ENCODE measurements around the gene PGM2L1. TPM values are rescaled to one million over a fixed set of nuclear protein-coding genes. Genes with fewer than 3 reads are reported as not detected.

The PGM2L1 gene
- total RNA-seq, 1 donor from 2014 or later: 15.1 TPM

DNA sequence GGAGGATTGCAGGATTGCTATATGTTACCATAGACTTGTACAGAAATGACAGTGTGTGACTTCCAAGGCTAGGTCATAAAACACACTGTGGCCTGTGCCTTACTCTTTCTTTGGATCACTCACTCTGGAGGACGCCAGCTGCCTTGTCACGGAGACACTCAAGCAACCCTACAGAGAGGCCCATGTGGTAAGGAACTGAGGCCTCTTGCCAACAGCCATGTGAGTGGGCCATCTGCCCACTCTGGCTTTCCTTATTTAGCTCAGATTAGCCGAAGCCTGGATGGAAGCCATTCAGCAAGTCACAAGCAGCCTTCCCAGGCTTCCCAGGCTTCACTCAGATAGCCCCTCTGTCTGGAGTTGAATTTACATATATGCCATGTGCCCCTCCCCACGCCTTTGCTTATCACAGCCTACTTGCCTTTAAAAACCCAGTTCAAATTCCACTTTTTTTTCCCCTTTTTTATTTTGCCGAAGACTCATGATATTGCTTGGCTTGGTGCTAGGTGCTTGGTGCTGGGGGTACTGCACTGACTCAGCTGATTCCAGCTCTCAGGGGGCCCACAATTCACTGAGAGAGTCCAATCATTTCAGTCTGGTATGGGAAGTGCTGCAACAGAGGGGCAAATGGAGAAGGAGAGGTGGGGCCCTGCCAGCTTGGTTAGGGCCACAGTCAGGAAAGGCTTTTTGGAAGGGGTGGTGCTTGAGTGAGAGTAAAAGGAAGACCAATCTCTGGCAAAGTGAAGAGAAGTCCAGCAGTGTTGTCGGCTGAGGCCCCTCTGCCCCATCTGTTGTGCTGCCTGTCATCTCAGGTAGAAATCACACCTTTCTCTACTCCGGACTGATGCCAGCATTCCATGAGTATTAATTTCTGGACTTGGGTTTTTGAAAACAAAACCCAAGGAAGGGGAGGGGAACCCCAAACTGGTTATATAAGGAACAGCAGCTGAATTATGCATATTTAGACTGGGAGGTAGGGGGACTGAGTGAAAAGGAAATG is 72.3 kb downstream of the PGM2L1 start:
- Mint-ChIP-seq H3K9me3 (peaks cover 7% of the 10 kb centered on the region), H3K27ac (ENCODE audit: unreplicated experiment) (peak overlapping the region; percentile 16), H3K4me1 (peaks cover 14% of the 10 kb centered on the region), H3K36me3 (ENCODE audit: low read depth) (peaks cover 17% of the 10 kb centered on the region), H3K4me3 (no peak overlapping the region), H3K27me3 (ENCODE audit: low read depth) (no peaks in the 10 kb centered on the region)
- DNase-seq (ENCODE audit: low read depth, low spot score): no peak
- TF ChIP-seq CTCF (conservative IDR thresholded peaks at IDR 0.05): no peak

DNA sequence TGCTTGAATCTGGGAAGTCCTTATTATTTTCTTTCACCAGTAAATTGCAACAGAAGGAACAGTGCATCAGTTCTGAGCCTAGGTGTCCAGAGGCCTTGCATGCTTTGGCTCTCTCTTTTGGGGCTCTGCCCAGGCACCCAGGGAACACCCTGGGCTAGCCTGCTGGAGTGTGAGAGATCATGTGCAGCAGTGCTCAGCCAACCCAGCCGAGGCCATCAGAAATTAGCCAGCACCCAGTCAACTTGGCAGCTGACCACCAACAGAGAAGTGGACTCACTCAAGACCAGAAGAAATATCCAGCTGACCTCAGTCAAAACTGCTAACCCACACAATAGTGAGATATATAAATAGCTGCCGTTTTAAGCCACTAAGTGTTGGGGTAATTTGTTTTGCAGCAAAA is 75.6 kb downstream of the PGM2L1 start:
- H3K27ac Mint-ChIP-seq (ENCODE audit: unreplicated experiment): no peak overlapping the region
- H3K36me3 Mint-ChIP-seq (ENCODE audit: low read depth): peaks cover 11% of the 10 kb centered on the region
- H3K4me1 Mint-ChIP-seq: peaks cover 14% of the 10 kb centered on the region
- no peak for TF ChIP-seq CTCF (conservative IDR thresholded peaks at IDR 0.05)
- H3K27me3 Mint-ChIP-seq (ENCODE audit: low read depth): no peaks in the 10 kb centered on the region
- no peak for DNase-seq (ENCODE audit: low read depth, low spot score)
- peaks cover 7% of the 10 kb centered on the region for H3K9me3 Mint-ChIP-seq
- H3K4me3 Mint-ChIP-seq: no peak overlapping the region

DNA sequence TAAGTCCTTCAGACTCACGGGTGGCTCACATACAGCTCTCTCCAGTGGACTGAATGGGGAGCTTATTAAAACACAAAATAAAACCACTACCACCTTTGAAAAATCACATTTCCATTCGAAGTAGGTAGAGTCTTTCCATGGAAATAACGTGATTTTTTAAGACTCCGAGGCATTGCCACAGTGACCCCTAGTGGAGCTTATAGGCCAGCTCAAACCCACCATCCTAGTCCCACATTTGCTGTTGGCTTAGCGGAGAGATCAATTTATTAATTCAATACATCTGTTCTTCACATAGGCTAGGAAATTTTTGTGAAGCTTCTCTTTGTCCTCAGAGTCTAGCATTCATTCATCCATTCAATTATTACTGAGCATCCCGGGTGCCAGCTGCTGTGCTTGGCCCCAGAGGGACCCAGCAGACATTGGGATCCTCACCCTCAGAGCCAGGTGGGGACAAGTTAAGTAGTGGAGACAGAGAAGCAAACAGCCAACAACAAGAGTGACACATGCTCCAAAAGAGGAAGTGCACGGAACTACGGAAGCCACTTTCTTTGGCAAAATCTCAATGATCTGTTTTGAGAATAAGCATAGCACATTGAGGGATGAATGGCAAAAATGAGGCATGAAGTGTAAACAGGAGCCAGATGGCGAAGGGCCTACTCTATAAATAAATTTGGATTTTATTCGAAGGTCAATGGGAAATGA is 76.6 kb downstream of the PGM2L1 start:
- peak; percentile 66 for TF ChIP-seq CTCF (conservative IDR thresholded peaks at IDR 0.05)
- Mint-ChIP-seq H3K36me3 (ENCODE audit: low read depth) (peaks cover 10% of the 10 kb centered on the region), H3K27ac (ENCODE audit: unreplicated experiment) (no peak overlapping the region), H3K27me3 (ENCODE audit: low read depth) (peaks cover 5% of the 10 kb centered on the region), H3K4me3 (no peak overlapping the region), H3K4me1 (peaks cover 8% of the 10 kb centered on the region), H3K9me3 (peaks cover 9% of the 10 kb centered on the region)
- no peak for DNase-seq (ENCODE audit: low read depth, low spot score)

GRCh38 chr11:74320538-74320937 is 77.7 kb downstream of the PGM2L1 start:
- Mint-ChIP-seq H3K36me3 (ENCODE audit: low read depth) (peaks cover 4% of the 10 kb centered on the region), H3K27me3 (ENCODE audit: low read depth) (peaks cover 7% of the 10 kb centered on the region), H3K9me3 (peaks cover 12% of the 10 kb centered on the region), H3K27ac (ENCODE audit: unreplicated experiment) (no peak overlapping the region), H3K4me3 (no peak overlapping the region), H3K4me1 (no peaks in the 10 kb centered on the region)
- no peak for DNase-seq (ENCODE audit: low read depth, low spot score)
- TF ChIP-seq CTCF (conservative IDR thresholded peaks at IDR 0.05): no peak

GRCh38 chr11:74319139-74319816 is 79.0 kb downstream of the PGM2L1 start:
- H3K9me3 Mint-ChIP-seq: peaks cover 12% of the 10 kb centered on the region
- no peak for TF ChIP-seq CTCF (conservative IDR thresholded peaks at IDR 0.05)
- DNase-seq (ENCODE audit: low read depth, low spot score): no peak
- peaks cover 7% of the 10 kb centered on the region for H3K27me3 Mint-ChIP-seq (ENCODE audit: low read depth)
- no peaks in the 10 kb centered on the region for H3K4me1 Mint-ChIP-seq
- no peak overlapping the region for H3K4me3 Mint-ChIP-seq
- H3K27ac Mint-ChIP-seq (ENCODE audit: unreplicated experiment): no peak overlapping the region
- H3K36me3 Mint-ChIP-seq (ENCODE audit: low read depth): peaks cover 4% of the 10 kb centered on the region
